T-helper 1 cell (primary cell): ENCODE data around the gene ARRDC5.
"Not testable (repeated sequence)": the region's sequence is repeated elsewhere in the genome, so short reads cannot be mapped to it uniquely, and the experiment has no call there.

Source experiments
- DNase-seq, 5 donors: peaks; one replicate each; pipeline ENCODE4 v3.0.0-alpha.2; 2012 to 2020

The ARRDC5 gene

DNA sequence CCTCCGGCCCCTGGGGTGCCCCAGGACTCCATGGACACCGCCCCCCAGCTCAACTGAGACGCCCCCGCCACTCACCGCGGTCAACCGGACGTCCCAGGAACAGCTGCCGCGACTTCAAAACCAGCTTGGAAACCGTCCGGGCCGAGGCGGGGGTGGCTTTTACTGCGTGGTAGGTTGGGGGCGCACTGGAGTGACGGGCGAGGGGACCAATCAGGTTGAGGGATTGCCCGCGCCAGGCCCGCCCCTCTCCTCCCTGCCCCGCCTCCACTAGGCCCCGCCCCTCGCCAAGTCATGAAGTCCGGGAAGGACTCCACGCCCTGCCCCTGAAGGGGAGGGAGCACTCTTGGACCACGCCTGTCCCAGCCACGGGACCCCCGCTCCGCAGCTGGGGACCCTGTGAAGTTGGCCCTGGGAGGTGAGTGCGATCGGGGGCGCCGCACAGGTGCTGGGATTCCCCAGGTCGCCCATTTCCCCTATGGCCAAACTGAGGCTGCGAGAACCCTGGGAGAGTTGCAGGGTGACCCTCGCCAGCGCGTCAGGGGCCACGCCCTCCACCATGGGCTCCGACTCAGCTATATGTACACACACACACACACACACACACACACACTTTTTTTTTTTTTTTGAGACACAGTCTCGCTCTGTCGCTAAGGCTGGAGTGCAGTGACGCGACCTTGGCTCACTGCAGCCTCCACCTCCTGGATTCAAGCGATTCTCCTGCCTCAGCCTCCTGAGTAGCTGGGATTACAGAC, 35.0 kb downstream of the ARRDC5 start, which contains the start of gene PLIN3:
PLIN3 (minus strand) TSS at position 134 of the 752 bp plus-strand sequence. CDS start 6,273 bp downstream, outside the sequence.
- DNase-seq: peak; percentile 81 to 91 (median 82)

DNA sequence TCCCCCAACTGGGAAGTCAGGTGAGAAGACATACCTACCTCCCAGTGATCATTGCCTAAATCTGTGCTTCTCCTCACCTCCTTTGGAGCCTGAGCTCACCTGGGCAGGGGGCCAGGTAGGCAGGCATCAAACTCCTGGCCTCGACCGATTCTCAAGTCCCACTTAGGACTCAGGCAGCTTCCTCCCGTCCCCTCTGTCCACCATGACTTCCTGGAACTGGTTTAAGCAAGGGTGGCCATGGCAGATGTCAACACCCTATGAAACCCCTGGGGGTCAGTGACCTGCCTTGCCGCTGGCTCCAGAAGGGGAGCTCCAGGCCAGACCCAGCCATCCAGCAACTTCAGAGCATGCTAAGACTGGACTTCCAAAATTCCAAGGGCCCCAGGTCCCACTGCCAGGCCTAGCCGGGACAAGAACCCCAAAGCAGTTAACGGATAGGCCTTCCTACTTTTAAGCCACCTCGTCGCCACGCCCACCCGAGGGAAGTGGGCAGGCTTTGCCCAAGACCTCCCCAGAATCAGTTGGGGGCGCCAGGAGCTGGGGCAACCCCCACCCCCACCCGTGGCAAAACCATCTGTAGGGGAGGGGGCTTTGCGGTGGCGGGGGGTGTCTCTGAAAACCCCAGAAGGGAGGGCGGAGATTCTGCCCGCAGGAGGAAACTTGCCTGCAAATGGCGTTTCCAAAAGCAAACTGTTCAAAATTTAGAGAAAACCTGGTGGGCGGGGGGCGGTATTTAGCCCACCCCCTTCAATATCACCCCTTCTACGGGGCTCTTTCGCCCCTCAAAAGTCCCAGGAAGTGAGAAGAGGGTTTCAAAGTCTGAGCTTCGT, 35.9 kb downstream of the ARRDC5 start:
- DNase-seq: peak in 4 of 5 donors; percentile 23 to 43 (median 40)

DNA sequence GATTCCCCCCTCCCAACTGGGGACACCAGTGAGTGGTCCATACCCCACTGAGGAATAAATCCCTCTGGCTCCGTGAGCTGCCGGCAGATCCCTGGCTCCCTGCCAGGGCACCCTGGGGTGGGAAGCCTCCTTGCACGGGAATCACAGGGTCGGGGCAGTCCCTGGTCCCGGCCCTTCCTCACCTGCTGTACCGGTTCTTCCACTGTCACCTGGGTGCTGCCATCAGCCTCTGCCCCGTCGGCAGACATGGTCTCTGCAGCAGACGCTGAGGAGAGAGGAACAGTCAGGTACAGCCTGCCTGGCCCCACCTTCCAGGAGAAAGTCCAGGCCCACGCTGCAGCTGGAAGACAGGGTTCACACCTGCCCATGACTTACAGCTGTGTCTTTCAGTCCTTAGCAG, 41.5 kb downstream of the ARRDC5 start:
- no peak for DNase-seq

DNA sequence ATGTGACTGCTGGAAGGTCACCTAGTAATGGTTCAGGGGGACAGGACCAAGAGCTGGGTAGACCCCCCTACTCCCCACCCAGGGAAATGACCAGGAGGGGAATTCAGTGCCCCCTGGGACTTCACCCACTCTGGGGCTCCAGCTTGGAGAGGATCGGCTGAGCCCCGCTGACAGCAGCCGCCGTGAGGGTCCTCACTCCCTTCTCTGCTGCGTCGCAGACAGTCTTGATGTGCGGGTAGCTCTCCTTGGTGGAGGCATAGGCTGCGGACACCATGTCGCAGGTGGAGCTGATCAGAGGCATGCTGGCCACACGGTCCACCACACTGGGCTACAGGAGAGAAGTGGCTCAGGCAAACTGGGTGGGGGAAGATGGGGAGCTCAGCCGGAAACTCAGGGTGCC, 43.0 kb downstream of the ARRDC5 start:
- no peak for DNase-seq

DNA sequence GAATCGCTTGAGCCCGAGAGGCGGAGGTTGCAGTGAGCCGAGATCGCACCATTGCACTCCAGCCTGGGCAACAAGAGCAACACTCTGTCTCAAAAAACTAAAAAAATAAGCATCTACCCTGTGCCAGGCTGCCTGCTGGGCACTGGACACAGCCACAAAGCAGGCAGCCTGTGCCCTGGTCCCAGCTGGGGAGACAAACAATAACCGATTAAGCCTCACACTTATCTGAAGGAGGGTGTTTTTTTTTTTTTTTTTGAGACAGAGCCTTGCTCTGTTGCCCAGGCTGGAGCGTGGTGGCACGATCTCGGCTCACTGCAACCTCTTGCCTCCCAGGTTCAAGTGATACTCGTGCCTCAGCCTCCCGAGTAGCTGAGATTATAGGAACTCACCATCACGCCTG, 46.2 kb downstream of the ARRDC5 start:
- DNase-seq: not testable (repeated sequence)

DNA sequence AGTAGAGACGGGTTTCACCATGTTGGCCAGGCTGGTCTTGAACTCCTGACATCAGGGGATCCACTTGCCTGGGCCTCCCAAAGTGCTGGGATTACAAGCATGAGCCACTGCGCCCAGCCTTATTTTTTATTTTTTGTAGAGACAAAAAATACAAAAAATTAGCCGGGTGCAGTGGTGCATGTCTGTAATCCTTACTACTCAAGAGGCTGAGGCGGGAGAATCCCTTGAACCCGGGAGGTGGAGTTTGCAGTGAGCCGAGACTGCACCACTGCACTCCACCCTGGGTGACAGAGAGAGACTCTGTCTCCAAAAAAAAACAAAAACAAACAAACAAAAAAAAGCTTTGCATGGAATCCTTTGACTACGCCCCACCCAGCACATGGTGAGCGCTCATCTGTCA, 49.2 kb downstream of the ARRDC5 start:
- not testable (repeated sequence) for DNase-seq

DNA sequence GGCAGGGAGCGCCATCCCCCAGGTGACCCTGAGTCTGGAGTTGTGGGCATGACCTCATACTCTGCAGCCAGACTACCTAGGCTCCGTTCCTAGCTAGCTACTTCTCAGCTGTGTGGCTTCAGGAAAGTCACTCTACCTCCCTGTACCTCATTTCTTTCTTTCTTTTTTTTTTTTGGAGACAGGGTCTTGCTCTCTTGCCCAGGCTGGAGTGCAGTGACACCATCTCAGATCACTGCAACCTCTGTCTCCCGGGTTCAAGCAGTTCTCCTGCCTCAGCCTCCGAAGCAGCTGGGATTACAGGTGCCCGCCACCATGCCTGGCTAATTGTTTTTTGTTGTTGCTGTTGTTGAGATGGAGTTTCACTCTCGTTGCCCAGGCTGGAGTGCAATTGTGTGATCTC, 50.2 kb downstream of the ARRDC5 start:
- DNase-seq: no peak

DNA sequence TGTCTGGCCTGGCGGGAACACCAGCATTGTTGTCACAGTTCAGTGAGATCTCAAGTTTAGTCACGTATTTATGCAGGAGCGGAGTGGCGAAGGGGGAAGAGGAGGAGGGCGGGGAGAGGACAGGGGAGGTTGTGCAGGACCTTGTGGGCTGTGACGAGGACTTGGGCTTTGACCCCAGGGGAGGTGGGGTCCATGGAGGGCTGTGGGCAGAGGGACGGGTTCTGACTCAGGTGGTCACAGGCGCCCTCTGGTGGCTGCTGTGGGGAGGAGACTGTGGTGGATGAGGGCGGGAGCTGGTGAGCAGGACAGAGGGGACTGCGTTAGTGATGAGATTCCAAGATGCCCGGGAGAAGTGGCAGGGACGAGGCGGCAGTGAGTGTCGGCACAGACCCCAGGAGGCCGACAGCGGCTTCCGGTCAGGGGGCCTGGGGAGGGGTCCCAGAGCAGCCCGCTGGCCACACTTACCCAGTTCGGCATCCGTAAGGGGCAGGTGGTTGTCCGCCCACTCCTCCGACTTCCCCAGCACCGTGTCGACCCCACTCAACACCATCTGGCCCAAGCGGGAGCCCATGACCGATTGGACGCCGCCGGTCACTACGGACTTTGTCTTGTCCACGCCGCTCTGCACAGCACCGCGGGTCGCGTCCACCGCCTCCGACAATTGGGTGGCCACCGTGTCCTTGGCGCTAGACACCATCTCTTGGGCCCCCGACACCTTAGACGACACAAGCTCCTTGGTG, 51.0 kb downstream of the ARRDC5 start:
- peak; percentile 40 to 65 (median 61) for DNase-seq

DNA sequence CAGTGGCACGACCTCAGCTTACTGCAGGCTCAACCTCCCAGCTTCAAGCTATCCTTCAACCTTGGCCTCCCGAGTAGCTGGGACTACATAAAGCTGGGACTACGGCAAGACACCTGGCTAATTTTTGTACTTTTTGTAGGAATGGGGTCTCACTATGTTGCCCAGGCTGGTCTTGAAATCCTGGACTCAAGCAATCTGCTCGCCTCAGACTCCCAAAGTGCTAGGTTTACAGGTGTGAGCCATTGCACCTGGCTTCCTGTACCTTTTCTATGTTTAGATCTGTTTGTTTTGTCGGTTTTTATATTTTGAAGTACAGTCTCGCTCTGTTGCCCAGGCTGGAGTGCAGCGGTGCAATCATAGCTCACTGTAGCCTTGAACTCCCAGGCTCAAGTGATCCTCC, 53.7 kb downstream of the ARRDC5 start:
- no peak for DNase-seq

DNA sequence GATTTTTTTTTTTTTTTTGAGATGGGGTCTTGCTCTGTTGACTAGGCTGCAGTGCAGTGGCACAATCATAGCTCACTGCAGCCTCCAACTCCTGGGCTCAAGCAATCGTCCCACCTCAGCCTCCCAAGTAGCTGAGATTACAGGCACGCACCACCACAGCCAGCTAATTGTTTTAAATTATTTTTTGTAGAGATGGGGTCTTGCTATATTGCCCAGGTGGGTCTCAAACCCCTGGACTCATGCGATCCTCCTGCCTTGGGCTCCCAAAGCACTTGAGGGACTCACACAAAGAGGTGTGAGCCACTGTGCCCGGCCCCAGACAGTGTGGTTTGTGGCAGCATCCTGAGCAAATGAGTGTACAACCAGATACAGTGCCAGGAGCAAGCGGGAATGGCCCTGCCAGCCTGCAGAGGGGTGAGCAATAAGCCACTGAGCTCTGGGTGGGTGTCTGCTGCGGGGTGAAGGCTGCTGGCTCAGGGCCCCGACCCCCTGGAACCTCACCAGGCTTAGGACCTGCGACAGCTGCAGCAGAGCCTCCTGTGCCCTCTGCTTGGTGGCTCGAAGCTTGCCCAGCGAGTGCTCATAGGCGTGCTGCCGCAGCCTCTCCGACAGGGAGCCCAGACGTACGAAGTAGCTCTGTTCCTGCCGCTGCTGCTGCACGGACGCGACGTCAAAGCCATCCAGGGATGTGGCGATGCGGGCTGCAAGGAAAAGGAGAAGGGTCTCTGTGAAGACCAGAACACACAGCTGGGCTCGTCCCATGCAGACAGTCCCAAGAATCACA, 55.3 kb downstream of the ARRDC5 start:
- no peak for DNase-seq

DNA sequence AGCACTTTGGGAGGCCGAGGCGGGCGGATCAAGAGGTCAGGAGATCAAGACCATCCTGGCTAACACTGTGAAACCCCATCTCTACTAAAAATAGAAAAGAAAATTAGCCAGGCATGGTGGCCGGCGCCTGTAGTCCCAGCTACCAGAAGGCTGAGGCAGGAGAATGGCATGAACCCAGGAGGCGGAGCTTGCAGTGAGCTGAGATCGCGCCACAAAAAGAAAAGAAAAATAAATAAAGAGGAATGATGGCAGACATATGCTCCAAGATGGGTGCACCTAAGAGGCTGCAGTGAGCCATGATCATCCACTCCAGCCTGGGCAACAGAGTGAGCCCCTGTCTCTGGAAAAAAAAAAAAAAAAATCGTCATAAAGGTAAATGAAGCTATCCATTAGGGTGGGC, 56.7 kb downstream of the ARRDC5 start:
- DNase-seq: not testable (repeated sequence)

DNA sequence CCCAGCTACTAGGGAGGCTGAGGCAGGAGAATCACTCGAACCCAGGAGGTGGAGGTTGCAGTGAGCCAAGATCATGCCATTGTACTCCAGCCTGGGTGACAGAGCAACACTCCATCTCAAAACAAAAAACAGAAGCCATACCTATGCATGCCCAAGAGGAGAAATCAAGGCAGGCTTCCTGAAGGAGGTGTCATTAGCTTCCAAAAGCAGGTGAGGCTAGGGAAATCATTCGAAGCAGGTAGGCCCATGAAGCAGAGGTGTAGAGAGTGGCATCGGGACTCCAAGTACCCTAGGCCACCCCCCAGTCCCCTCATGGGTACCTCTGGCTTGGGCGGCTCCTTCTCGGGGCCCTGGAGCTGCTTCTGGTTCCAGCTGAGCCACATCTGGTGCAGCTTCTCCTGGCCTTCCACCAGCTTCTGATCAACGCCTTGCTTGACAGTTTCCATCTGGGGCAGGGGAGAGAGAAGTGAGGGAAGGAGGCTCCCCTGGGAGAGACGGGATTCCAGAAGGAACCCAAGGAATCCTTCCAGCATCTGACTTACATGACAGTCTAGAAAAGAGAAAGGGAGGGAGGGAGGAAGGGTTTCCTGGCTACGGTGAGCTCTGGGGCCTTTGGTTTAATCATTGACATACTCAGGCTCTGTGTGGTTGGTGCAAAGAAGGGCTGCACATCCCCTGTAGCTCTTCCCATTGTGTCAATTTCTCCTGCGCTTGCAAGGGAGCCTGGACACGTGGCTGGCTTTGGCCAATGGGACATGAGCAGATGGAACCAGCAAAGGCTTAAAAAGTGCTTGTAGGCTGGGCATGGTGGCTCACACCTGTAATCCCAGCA, 58.1 kb downstream of the ARRDC5 start:
- DNase-seq: no peak

DNA sequence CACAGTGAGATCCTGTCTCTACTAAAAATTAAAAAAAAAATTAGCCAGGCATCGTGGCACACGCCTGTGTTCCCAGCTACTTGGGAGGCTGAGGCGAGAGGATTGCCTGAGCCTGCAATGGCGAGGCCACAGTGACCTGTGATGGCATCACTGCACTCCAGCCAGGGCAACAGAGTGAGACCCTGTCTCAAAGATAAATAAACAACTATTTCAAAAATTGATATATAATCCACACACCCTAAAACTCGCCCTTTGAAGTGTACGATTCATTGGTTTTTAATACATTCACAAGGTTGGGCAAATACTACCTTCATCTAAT, 59.1 kb downstream of the ARRDC5 start:
- DNase-seq: no peak
